Mesenteric fat pad (tissue), 1 donor: Measurements from ENCODE around the gene ATF3. TPM values are rescaled to one million over a fixed set of nuclear protein-coding genes. Genes with fewer than 3 reads are reported as not detected.

Source experiments
- DNase-seq: peaks from one replicate; pipeline ENCODE4 v3.0.0-alpha.2; 2020; ENCODE audit warnings: low spot score
- total RNA-seq: library from RNA; stranded (reverse); fragmentation: NEBNext Ultra II Directional; extraction: Animal tissue kit (Norgen Biotek cat#: 25700); gene quantifications from one replicate; pipeline ENCODE4 v1.2.1, GENCODE V29; 2021
- donor health status: DM: yes; HTN: yes; CAD: no.

Gene ATF3
- total RNA-seq, 1 donor from 2014 or later = 113 TPM

GRCh38 chr1:212586206-212587015 is 22.1 kb upstream of the ATF3 start:
- DNase-seq = no peak

DNA sequence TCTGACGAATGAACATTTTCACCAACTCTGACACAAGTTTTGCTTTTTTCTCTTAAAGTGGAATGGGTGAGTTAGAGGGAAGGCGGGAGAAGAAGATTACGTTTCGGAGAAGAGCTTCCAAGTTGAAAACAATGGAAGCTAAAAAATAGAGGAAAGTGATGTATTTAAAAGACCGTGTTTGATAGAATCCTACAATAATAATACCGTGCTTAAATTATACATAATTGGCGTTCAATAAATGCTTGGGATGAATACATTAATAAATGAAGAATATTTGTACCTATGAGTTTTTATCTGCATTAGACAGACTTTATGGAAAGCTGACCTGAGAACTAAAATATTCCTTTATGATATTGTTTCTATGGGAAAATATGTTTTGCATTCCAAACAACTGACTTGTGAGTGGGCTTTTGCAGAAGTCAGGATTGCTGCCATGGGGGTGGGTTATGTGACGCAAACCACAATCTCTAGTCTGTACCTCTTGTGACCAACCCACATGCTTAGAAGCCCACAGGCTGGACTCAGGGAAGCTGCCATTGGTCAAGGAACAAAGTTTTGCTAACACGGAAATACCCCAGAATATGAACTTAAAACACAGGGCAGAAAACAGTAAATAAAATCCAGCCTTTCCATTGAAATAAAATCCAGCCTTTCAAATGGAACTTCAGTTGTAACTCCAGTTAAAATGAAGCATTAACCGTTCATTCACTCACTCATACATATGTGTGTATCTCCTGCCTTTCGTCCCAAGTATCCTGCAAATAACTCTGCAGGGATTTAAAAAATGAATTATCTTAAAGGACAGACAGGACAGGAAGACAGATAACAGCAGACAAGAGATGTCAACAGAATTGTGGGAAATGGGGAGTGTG is 21.3 kb upstream of the ATF3 start:
- no peak for DNase-seq

DNA sequence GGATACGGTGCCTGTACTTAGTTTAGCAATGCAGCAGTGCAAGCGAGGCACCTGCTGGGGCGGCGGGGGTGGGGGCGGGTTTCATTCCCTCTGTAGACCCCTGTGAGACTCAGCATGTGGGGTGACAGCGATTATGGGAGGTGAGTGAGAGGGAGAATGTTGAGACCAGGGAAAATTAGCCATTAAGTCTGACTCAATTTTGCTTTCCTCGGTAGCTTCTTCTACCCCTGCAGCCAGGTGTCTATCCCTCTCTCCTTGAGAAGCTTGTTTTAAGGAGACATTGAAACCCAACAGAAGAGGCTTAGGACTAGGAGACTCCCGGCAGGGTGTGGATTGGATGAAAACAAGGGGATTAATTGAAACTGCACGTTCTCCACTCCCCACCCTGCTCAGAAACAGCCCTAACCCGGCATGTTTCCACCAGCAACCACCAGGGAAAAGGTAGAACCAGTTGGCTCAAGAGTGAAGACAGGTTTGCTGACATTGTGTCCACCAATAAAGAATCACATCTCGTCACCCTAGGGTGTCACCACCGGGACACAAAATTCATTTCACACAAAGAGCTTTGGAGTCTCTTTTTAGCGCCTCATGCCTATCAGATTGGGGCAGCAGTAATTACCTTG is 20.6 kb upstream of the ATF3 start:
- no peak for DNase-seq

GRCh38 chr1:212589446-212589845 is 19.1 kb upstream of the ATF3 start:
- DNase-seq = no peak

DNA sequence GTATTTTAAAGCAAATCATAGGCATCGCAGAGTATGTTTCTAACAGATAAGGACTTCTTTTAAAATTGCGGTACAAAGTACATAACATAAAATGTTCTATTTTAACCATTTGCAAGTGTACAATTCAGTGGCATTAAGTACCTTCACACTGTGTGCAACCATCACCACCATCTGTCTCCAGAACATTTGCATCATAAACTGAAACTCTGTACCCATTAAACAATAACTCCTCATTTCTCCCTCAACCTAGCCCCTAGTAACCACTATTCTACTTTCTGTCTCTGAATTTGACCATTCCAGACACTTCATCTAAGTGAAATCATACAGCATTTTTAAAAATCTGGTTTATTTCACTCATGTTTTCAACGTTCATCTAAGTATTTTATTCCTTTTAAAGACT is 16.6 kb upstream of the ATF3 start:
- DNase-seq = no peak

DNA sequence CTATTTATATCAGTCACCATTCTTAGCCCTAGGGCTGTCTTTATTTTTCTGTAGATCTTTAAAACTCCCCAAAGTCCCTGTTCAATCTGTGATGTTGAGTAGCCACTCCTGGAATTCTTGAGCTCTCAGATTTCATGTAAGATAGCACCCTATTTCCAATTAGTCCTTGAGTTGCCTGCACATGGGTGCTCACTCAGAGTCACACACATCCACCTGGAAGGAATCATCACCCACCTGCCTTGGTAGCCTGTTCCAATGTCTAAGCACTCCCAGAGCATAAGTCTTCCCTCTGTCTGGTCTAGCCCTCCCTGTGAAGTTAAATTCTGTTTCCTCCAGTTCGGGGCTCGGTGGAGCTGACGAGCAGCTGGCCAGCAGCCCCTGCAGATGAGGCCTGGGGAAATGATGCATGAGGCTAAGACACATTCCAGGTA is 14.7 kb upstream of the ATF3 start:
- DNase-seq = no peak

- DNase-seq = no peak
Measured at GRCh38 chr1:212594640-212595039, 13.9 kb upstream of the ATF3 start.

DNA sequence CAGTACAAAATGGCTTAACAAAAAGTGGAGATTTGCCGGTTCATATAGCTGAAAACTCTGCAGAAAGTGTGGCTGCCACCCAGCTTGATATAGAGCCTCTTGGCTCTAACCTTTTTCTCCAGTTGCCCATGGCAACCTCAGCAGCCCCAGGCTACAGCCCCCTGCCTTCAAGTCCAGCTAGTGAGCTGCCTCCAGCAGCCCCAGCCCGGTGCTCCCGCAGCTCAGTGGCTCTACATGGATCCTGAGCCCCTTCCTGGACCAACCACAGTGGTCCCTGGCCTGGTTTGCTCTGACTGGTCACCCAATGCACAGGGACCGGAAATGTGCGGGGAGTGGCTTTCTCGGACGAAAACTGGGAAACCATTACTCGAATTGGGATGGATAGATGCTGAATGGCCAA is 13.3 kb upstream of the ATF3 start:
- no peak for DNase-seq

GRCh38 chr1:212595787-212596714 is 12.5 kb upstream of the ATF3 start:
- no peak for DNase-seq

GRCh38 chr1:212596798-212597197 is 11.8 kb upstream of the ATF3 start:
- no peak for DNase-seq

GRCh38 chr1:212597487-212597886 is 11.1 kb upstream of the ATF3 start:
- DNase-seq = no peak

- no peak for DNase-seq
Measured at GRCh38 chr1:212600071-212600915, 8.3 kb upstream of the ATF3 start.

- no peak for DNase-seq
Measured at GRCh38 chr1:212600980-212601379, 7.6 kb upstream of the ATF3 start.

- no peak for DNase-seq
Measured at GRCh38 chr1:212601524-212601923, 7.0 kb upstream of the ATF3 start.

DNA sequence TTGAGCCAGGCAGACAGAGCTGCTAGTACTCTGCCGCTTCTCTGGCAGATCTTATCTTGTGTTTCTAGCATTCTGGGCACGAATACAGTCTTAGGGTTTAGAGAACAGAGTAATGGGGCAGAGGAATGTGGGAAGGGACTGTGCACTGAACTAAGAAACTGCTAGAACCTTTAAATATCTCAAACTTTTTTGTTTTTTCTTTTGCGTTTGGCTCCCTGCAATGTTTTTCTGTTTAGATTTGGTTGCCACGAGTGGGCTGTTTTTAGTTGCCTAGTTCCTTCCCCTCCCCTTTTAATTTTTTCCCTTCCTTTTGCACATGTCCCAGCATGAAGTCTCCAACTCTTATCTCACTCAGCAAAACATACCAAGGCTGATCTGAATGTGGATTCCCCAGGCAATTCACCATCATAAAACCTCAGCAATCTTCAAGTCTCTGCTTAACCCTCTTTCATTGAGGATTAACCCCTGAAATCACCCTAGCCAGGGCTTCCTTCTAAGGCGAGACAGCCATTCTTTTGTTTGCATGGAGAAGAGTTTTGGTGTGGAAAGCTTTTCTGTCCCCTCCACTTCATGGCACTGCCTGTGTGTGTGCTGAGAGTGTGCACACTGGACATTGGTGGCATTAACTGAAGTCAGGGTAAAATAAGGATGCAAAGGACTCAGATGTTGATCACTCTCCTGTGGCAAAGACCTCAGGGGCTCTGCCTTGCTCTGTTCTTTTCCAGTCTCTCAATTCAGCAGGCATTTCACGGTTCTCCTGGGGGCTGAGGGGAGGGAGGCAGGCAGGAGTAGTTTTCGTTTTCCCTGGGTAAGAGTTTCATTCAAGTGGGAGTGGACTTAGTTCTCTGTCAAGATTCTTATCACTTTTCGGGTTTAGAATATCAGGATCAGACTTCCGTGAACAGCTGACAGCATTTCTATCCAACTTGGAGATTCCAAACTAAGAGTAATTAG is 2.8 kb upstream of the ATF3 start:
- DNase-seq = no peak

DNA sequence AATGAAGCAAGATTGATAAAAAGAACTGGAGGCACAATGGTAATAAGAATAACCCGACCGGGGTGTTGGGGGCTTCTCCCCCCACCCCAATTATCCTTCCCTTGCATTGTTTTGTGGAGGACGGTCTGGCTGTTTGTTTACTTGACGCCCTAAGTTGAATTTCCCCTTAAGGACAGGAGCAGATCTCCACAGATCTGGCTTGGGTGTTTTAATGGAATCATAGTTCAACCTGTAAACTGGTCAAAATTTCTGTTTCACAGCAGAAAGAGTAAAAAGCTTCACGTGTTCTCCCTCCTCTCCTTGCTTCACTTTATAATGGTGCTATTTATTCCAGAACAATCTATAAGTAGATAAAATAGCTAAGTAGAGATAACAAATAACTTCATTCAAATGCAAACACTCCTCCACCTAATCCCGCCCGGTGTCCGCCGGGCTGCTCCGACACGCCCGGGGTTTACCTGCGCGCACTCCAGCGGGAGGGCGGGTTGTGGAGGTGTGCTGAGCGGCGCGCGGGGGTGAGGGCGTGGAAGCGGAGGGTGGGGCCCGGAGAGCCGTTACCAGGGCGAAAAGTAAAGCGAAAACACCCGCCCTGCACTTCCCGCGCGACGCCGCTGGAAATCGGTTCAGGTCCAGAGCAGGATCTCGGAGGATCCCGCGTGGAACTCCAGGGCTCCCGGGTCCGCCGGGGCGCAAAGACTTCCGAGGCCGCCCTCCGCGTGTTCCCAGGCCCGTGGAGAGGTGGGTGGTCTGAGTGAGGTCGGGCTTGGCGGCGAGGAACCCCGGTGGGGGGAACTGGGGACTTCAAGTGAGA is 2.0 kb upstream of the ATF3 start:
- no peak for DNase-seq

DNA sequence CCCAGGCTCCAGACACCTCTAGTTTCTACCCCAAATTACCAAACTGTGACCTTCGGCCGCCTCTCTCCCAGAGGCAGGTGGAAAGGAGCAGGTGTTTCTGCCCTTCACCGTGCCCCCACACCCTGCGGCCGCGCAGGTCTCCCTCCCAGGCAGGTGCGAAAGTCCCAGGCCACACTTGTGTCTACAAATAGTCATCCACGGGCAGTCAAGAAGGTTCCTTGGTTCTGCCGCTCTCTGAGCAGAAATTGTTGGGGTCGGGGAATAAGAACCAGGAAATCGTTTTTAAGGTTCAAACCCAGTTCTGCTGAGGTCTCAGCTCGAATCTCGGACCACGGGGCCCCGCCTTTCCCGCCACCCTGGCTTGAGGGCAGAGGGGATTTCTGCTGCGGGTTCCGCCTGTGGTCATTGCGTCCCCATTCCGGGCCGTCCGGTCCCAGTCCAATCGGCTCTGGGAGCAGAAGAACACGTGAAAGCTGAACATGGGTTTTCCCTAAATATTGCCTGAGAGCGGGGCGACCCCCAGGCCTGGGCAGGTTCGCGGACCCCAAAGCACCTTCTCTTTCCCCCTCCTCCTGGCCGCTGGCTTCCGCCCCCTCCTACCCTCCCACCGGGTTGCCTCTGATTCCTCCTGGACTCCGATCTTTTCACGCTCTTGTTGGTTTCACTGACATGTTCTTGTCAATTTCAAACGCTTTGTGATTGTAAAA is 1.2 kb upstream of the ATF3 start:
- no peak for DNase-seq
